Effector memory CD4-positive, alpha-beta T cell (primary cell): ENCODE measurements around the gene ZNF280C.
A peak's percentile ranks its signal among the peaks of the same experiment; 100 is the strongest.

Source experiments
- DNase-seq, 3 donors: peaks; one replicate each; pipeline ENCODE4 v3.0.0-alpha.2; 2020
- H3K27ac ChIP-seq: 2 replicates; pipeline ENCODE4 v1.7.0; 2013; ENCODE audit warnings: mild to moderate bottlenecking, low read length, moderate library complexity; ENCODE audit not compliant: insufficient read depth, poor library complexity, severe bottlenecking
- H3K27me3 ChIP-seq: replicated peaks from 2 replicates; pipeline ENCODE4 v1.7.0; 2013; ENCODE audit warnings: mild to moderate bottlenecking, low read length; ENCODE audit not compliant: insufficient read depth, control insufficient read depth, poor library complexity, severe bottlenecking
- H3K36me3 ChIP-seq: 2 replicates; pipeline ENCODE4 v1.7.0; 2013; ENCODE audit warnings: mild to moderate bottlenecking, low read length, moderate library complexity; ENCODE audit not compliant: control insufficient read depth, insufficient read depth
- H3K4me1 ChIP-seq: 2 replicates; pipeline ENCODE4 v1.7.0; 2013; ENCODE audit warnings: low read length, mild to moderate bottlenecking; ENCODE audit not compliant: control insufficient read depth, insufficient read depth, poor library complexity, severe bottlenecking
- H3K4me3 ChIP-seq: 2 replicates; pipeline ENCODE4 v1.7.0; 2013; ENCODE audit warnings: low read length, low read depth, mild to moderate bottlenecking; ENCODE audit not compliant: insufficient read depth, poor library complexity, severe bottlenecking
- H3K9me3 ChIP-seq: 2 replicates; pipeline ENCODE4 v1.7.0; 2013; ENCODE audit warnings: mild to moderate bottlenecking, low read length, moderate library complexity; ENCODE audit not compliant: control insufficient read depth

ZNF280C gene

DNA sequence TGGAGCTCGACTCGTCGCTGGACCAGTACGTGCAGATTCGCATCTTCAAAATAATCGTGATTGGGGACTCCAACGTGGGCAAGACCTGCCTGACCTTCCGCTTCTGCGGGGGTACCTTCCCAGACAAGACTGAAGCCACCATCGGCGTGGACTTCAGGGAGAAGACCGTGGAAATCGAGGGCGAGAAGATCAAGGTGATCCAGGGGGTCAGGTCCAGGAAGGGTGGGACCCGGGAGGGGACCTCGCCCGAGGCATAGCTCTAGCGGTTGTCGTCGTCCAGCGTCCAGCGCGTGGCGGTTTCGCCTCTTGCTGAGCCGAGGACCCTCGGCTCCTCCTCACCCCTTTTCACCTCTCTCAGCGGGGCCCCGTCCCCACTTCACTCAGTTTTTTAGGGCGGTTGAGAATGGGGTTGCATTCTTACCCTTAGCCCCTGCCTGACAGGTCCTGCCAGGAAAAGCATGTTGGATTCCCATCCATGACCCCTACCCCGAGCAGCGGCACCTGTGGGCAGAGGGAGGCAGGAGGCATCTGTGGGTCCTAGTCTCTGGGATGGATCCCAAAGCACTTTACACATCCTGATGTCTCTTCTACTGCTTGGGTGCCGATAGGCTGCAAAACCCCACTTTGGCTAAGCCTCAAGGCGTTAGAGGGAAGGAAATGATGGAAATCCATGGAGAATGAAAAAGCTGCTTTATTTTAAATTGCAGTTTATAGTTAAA lies 96.4 kb downstream of the ZNF280C start:
- Histone ChIP-seq H3K27ac (peak overlapping the region; percentile 43), H3K36me3 (no peaks in the 10 kb centered on the region), H3K4me3 (peak overlapping the region; percentile 56), H3K27me3 (no peaks in the 10 kb centered on the region), H3K4me1 (peaks cover 9% of the 10 kb centered on the region), H3K9me3 (no peaks in the 10 kb centered on the region)
- DNase-seq: no peak

DNA sequence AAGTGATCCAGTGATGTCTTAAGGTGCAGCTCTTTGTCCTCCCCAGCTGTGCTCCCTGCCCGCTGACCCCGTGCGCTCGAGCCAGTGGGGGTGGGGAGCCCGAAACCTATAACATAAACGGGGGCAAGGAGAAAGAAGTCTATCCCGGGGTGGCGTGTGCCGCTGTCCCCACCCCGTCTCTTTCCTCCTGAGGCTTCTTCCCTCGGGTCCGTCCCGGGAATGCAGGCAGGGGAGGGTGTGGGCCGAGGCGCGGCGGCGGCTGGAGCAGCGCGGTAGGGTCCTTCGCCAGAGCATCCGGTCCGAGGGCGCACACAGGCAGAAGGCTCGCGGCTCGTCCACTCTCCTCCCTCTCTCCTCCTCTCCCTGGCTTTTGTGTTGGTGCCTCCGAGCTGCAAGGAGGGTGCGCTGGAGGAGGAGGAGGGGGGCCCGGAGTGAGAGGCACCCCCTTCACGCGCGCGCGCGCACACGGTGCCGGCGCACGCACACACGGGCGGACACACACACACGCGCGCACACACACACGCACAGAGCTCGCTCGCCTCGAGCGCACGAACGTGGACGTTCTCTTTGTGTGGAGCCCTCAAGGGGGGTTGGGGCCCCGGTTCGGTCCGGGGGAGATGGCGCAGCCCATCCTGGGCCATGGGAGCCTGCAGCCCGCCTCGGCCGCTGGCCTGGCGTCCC lies 97.1 kb downstream of the ZNF280C start, which contains the start of gene RAB33A:
Gene RAB33A (plus strand): TSS at position 517 of the 681 bp plus-strand sequence. CDS start 101 bp downstream, at position 618.
- Histone ChIP-seq H3K9me3 (no peaks in the 10 kb centered on the region), H3K27ac (peak within 1 kb of the TSS; percentile 43), H3K27me3 (no peaks in the 10 kb centered on the region), H3K4me1 (peaks cover 9% of the 10 kb centered on the region), H3K4me3 (peak within 1 kb of the TSS; percentile 56), H3K36me3 (no peaks in the 10 kb centered on the region)
- peak in 2 of 3 donors; percentile 10 to 27 for DNase-seq

DNA sequence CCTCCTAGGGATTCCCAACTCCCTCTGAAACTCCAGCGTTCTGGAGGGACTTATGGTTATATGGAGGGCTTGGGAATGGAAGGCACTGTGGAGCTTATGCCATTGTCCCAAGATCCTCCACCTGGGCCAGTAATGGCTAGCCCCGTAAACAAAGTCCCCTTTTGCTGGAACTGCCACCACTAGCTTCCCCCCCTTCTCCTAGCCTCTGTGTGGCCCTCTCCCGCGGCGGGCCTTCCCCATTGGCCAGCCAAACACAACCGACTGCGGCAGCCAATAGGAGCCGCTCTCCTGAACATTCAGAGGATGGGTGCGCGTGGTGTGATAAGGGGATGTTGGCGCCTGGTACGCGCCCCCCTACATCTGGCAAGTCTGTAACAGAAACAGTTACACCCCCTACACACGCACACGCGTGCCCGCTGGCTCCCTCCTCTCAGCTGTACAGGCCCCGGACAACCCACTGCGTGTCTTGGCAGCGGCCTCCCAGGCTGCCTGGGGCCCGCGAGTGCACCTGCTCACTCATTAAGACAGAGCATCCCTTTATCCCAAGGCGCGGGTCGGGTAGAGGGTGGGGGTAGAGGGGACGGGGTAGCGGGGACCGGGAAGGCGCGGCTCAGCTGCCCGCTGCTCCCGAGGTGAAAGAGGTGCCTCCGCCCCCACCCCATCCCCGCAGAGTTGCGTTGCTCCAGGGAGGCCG lies 97.8 kb downstream of the ZNF280C start:
- peak overlapping the region; percentile 43 for H3K27ac ChIP-seq

DNA sequence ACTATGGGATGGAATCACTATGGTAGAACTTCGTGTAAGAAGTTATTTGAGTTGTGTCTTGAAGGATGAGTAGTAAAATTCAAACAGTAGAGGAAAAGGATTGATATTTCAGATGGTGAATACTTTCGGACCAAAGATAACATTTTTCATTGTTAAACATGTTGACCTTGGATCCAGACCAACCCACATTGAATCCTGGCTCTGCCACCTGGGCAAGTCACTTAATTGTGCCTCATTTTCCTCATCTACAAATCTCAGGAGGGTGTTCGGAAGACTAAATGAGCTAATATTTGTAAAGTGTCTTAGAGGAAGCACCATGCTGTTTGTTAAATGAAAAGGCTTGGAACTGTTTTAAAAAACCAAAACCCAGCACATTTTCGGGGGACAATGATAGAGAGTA lies 101.7 kb downstream of the ZNF280C start:
- DNase-seq: no peak
- H3K9me3 ChIP-seq: no peaks in the 10 kb centered on the region
- no peak overlapping the region for H3K4me3 ChIP-seq
- H3K4me1 ChIP-seq: no peaks in the 10 kb centered on the region
- no peaks in the 10 kb centered on the region for H3K36me3 ChIP-seq
- no peaks in the 10 kb centered on the region for H3K27me3 ChIP-seq
- H3K27ac ChIP-seq: no peak overlapping the region

More for the DNA sequence above, 97.8 kb downstream of the ZNF280C start:
- Histone ChIP-seq H3K4me1 (peaks cover 9% of the 10 kb centered on the region), H3K27me3 (no peaks in the 10 kb centered on the region), H3K9me3 (no peaks in the 10 kb centered on the region), H3K36me3 (no peaks in the 10 kb centered on the region), H3K4me3 (peak overlapping the region; percentile 56)
- peak; percentile 41 to 53 (median 52) for DNase-seq

DNA sequence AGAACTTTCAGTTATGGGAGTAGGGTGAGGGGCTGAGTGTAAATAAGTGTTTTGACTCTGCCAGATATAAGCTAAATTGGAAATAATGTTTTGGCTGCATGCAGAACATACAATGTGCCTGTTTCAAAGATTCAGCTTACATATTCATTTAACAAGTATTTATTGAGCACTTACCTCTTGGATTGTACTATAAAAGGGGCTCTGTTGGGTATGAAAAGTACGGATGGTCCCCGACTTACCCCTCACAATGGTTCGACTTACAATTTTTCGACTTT lies 102.3 kb downstream of the ZNF280C start:
- Histone ChIP-seq H3K4me1 (no peaks in the 10 kb centered on the region), H3K4me3 (peak overlapping the region; percentile 75), H3K9me3 (no peaks in the 10 kb centered on the region), H3K27ac (peak overlapping the region; percentile 68), H3K27me3 (no peaks in the 10 kb centered on the region), H3K36me3 (no peaks in the 10 kb centered on the region)
- no peak for DNase-seq

DNA sequence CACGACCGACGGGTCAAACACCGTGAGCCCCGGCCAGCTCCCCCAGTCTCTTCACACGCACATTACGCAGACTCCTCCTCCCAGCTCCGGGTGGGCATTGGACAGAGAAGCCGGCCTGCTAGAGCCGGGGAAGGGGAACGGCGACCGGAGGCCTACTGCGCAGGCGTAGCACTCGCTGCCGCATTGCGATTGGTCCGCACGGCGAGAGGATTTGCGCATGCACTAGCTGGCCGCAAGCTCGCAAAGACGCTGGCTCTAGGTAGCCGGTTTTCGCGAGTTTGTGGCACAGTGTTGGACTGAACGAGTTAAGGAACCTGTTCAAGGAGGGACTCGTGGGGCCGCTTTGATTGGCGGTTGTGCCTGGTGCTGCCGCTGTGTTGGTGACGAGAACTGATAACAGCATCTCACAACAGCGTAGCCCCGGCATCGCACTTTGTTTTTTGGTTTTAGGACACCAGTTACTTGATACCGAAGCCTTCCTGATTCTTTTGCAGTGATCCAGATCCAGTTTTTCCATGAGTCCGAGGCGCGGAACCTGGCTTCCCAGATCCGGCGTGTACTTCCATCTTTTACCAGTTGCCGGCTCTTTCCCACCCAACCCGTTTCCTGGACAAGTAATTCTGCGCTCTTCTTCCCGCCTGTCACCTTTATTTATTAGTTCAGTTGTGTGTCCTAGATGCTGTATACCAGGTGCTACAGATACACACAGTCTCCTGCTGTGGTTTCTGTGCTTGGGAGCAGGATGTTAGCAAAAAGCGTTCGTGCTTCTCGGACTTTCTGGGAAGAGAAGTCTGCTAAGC lies 102.8 kb downstream of the ZNF280C start, which contains the start of gene AIFM1:
Gene AIFM1 (minus strand): TSS at position 139 of the 800 bp plus-strand sequence. CDS start 185 bp downstream, outside the sequence.
- Histone ChIP-seq H3K9me3 (no peaks in the 10 kb centered on the region), H3K36me3 (no peaks in the 10 kb centered on the region), H3K27ac (peak within 1 kb of the TSS; percentile 68), H3K27me3 (no peaks in the 10 kb centered on the region), H3K4me1 (no peaks in the 10 kb centered on the region), H3K4me3 (peak within 1 kb of the TSS; percentile 75)
- peak; percentile 79 to 83 (median 83) for DNase-seq

DNA sequence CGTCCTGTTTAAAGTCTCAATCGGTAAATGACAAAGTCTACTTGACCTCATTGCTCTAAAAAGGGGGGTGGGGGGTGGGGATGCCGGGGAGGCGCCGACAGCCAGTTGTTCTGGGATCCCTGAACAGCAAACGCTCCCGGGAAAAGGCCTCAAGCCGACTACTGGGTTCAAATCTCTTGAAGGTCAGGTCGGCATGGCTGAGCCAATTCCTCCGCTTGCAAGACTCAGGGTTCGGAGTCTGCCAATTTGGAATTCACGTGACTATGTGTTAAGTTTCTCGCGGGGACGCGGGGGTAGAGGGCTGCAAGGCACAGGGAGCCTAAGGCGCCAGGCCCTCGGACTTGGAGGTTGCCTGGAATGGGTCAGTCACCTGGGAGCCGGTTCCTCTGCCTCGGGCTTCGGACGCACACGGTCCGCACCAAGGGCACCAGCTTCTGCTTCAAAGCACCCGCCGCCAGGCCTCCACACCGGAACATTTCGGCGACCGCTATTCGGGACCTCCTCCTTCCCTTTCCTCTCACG lies 103.5 kb downstream of the ZNF280C start:
- Histone ChIP-seq H3K4me1 (no peaks in the 10 kb centered on the region), H3K4me3 (peak overlapping the region; percentile 75), H3K27me3 (no peaks in the 10 kb centered on the region), H3K9me3 (no peaks in the 10 kb centered on the region), H3K36me3 (no peaks in the 10 kb centered on the region), H3K27ac (peak overlapping the region; percentile 68)
- DNase-seq: no peak

DNA sequence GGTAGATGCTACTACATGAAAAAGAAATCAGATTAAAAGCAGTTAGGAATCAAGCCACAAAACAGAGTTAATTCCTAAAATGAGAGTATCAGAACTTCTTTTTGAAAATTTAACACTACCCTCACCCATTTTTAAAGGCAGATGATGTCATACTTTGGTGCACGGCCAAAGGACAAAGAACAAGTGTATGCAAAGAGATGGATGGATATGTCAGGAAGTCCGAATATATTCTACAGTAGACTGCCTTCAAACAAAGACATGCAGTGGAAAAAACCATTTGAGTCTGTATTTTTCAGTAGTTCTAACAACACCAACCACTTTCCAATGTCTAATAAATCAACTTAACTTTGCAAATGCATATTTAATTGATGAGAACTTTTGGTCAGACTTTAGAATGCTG lies 105.3 kb downstream of the ZNF280C start:
- Histone ChIP-seq H3K4me1 (no peaks in the 10 kb centered on the region), H3K9me3 (no peaks in the 10 kb centered on the region), H3K4me3 (no peak overlapping the region), H3K27me3 (no peaks in the 10 kb centered on the region), H3K27ac (no peak overlapping the region), H3K36me3 (no peaks in the 10 kb centered on the region)
- no peak for DNase-seq

DNA sequence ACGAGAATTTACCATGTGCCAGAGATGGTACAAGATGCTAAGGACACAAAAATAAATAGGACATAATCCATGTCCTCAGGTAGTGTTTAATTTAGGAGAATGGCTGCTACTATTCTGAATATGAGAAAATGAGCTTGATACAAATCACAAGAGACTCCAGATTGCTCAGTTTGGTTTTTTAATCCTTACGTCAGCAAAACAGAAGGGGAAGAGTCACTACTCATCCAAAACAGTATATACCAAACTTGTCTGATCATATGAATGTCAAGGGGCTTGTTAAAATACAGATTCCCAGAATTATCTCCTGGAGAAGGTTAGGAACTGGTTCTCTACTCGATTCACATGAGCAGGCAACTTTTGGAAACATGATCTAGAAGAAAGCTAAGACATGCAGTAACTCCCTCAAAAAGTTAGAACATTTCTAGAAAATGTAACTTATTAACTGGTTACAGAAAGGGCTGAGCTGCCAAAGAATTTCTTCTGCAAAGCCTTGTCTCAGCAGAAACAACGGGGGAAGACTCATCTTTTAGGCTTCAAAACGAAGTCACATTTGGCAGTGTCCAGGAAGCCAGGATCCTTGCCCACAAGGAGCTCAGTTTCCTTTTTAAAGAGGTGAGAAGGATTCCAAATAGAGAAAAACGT lies 106.5 kb downstream of the ZNF280C start:
- Histone ChIP-seq H3K4me3 (no peak overlapping the region), H3K36me3 (no peaks in the 10 kb centered on the region), H3K9me3 (no peaks in the 10 kb centered on the region), H3K4me1 (no peaks in the 10 kb centered on the region), H3K27me3 (no peaks in the 10 kb centered on the region), H3K27ac (no peak overlapping the region)
- no peak for DNase-seq
